ENCODE results near the gene MOB1B.

Gene MOB1B

GRCh38 chr4:70956549-70957210 is 54.5 kb downstream of the MOB1B start:
- no peak for DNase-seq
- no peaks in the 10 kb centered on the region for H3K4me1 ChIP-seq (ENCODE audit: low read length)
- no peaks in the 10 kb centered on the region for H3F3A ChIP-seq (ENCODE audit: insufficient read depth, low read length)
- H3K27me3 ChIP-seq (replicated peaks; ENCODE audit: insufficient read depth, low read length): no peaks in the 10 kb centered on the region
- H3K79me2 ChIP-seq (ENCODE audit: low read length): no peaks in the 10 kb centered on the region
- no peaks in the 10 kb centered on the region for H3K36me3 ChIP-seq (replicated peaks; ENCODE audit: insufficient read depth, low read length)
- no peak overlapping the region for H3K9ac ChIP-seq (ENCODE audit: low read length)
- H3K4me3 ChIP-seq (ENCODE audit: low read length): no peak overlapping the region
- H4K20me1 ChIP-seq (ENCODE audit: insufficient read depth, low read length): no peaks in the 10 kb centered on the region
- H2AFZ ChIP-seq (ENCODE audit: low read length): no peak overlapping the region
- H3K4me2 ChIP-seq (ENCODE audit: low read depth, low read length): no peak overlapping the region
- H3K27ac ChIP-seq (ENCODE audit: low read length): no peak overlapping the region
- no peak for TF ChIP-seq EZH2phosphoT487 (IDR thresholded peaks at IDR 0.05; ENCODE audit: low read length)
- TF ChIP-seq, protein P1, sequence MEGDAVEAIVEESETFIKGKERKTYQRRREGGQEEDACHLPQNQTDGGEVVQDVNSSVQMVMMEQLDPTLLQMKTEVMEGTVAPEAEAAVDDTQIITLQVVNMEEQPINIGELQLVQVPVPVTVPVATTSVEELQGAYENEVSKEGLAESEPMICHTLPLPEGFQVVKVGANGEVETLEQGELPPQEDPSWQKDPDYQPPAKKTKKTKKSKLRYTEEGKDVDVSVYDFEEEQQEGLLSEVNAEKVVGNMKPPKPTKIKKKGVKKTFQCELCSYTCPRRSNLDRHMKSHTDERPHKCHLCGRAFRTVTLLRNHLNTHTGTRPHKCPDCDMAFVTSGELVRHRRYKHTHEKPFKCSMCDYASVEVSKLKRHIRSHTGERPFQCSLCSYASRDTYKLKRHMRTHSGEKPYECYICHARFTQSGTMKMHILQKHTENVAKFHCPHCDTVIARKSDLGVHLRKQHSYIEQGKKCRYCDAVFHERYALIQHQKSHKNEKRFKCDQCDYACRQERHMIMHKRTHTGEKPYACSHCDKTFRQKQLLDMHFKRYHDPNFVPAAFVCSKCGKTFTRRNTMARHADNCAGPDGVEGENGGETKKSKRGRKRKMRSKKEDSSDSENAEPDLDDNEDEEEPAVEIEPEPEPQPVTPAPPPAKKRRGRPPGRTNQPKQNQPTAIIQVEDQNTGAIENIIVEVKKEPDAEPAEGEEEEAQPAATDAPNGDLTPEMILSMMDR (IDR thresholded peaks at IDR 0.05; ENCODE audit: low read length): no peak
- H3K9me2 ChIP-seq (replicated peaks; ENCODE audit: insufficient read depth, low read length): no peaks in the 10 kb centered on the region
- no peaks in the 10 kb centered on the region for H3K9me3 ChIP-seq (replicated peaks; ENCODE audit: insufficient read depth, low read length)

GRCh38 chr4:70958681-70959080 is 56.5 kb downstream of the MOB1B start:
- Histone ChIP-seq H3K9me2 (replicated peaks; ENCODE audit: insufficient read depth, low read length) (no peaks in the 10 kb centered on the region), H3K4me1 (ENCODE audit: low read length) (no peaks in the 10 kb centered on the region), H3K9me3 (replicated peaks; ENCODE audit: insufficient read depth, low read length) (no peaks in the 10 kb centered on the region), H3K9ac (ENCODE audit: low read length) (no peak overlapping the region), H3K79me2 (ENCODE audit: low read length) (no peaks in the 10 kb centered on the region), H3K27ac (ENCODE audit: low read length) (no peak overlapping the region), H3K4me2 (ENCODE audit: low read depth, low read length) (no peak overlapping the region), H4K20me1 (ENCODE audit: insufficient read depth, low read length) (no peaks in the 10 kb centered on the region), H2AFZ (ENCODE audit: low read length) (no peak overlapping the region), H3K4me3 (ENCODE audit: low read length) (no peak overlapping the region), H3K36me3 (replicated peaks; ENCODE audit: insufficient read depth, low read length) (no peaks in the 10 kb centered on the region), H3F3A (ENCODE audit: insufficient read depth, low read length) (no peaks in the 10 kb centered on the region), H3K27me3 (replicated peaks; ENCODE audit: insufficient read depth, low read length) (no peaks in the 10 kb centered on the region)
- TF ChIP-seq EZH2 (optimal IDR thresholded peaks at IDR 0.05; ENCODE audit: low read depth, low read length) (no peak), EZH2phosphoT487 (IDR thresholded peaks at IDR 0.05; ENCODE audit: low read length) (no peak)
- TF ChIP-seq, protein P1 (IDR thresholded peaks at IDR 0.05; ENCODE audit: low read length): no peak
- no peak for DNase-seq

GRCh38 chr4:70969076-70969475 is 66.9 kb downstream of the MOB1B start:
- Histone ChIP-seq H3K9ac (ENCODE audit: low read length) (no peak overlapping the region), H3F3A (ENCODE audit: insufficient read depth, low read length) (no peaks in the 10 kb centered on the region), H3K9me3 (replicated peaks; ENCODE audit: insufficient read depth, low read length) (no peaks in the 10 kb centered on the region), H3K4me3 (ENCODE audit: low read length) (no peak overlapping the region), H3K9me2 (replicated peaks; ENCODE audit: insufficient read depth, low read length) (no peaks in the 10 kb centered on the region), H3K36me3 (replicated peaks; ENCODE audit: insufficient read depth, low read length) (no peaks in the 10 kb centered on the region), H3K27ac (ENCODE audit: low read length) (no peak overlapping the region), H4K20me1 (ENCODE audit: insufficient read depth, low read length) (no peaks in the 10 kb centered on the region), H3K79me2 (ENCODE audit: low read length) (no peaks in the 10 kb centered on the region), H3K4me1 (ENCODE audit: low read length) (no peaks in the 10 kb centered on the region), H2AFZ (ENCODE audit: low read length) (no peak overlapping the region), H3K27me3 (replicated peaks; ENCODE audit: insufficient read depth, low read length) (no peaks in the 10 kb centered on the region), H3K4me2 (ENCODE audit: low read depth, low read length) (no peak overlapping the region)
- no peak for TF ChIP-seq EZH2phosphoT487 (IDR thresholded peaks at IDR 0.05; ENCODE audit: low read length)
- no peak for TF ChIP-seq EZH2 (optimal IDR thresholded peaks at IDR 0.05; ENCODE audit: low read depth, low read length)
- TF ChIP-seq, protein P1 (IDR thresholded peaks at IDR 0.05; ENCODE audit: low read length): no peak
- no peak for DNase-seq

Data from MM.1S (cell line).